ENCODE data around the gene ESR1.
"Not testable (repeated sequence)": the region's sequence is repeated elsewhere in the genome, so short reads cannot be mapped to it uniquely, and the experiment has no call there.

ESR1 gene

DNA sequence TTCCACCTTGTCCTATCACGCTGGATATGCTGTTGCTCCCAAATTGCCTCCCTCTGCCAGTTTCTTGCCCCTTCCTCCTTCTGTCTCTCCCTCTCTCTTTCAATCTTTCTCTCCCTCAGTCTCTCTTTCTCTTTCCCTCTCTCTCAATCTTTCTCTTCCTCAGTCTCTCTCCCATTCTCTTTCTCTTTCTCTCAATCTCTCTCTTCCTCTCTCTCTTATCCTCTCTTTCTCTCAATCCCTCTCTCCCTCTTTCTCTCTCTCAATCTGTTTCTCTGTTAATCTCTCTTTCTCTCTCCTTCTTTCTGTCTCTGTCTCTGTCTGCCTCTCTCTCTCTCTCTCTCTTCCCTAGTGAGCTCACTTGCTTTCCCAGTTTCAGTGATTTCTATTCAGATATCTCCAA lies 245.8 kb downstream of the ESR1 start:
- DNase-seq (ENCODE audit: low read depth in 2 of 2): no peak

- no peak for DNase-seq (ENCODE audit: low read depth in 2 of 2)
Measured at GRCh38 chr6:152054441-152054840, 247.0 kb downstream of the ESR1 start.

DNA sequence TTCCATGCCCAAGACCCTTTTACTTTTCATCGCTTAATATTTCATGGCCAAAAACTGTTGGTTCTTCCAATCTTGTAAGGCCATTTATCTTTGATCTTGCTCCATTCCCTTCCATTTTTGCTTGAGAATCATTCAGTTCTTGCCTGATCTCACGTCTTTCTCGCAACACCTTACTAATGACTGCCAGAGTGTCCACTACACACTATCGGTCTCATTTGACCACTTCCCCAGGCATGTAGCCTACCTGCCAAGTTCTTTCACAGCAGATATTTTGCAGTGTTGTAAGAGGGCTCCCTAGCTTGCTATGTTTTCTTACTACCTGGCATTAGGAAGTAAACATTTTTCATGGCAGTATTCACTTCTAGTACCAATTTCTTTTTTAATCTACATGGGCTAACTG lies 248.0 kb downstream of the ESR1 start:
- no peak for DNase-seq (ENCODE audit: low read depth in 2 of 2)

GRCh38 chr6:152057832-152058498 lies 250.5 kb downstream of the ESR1 start:
- no peak for DNase-seq (ENCODE audit: low read depth in 2 of 2)

DNA sequence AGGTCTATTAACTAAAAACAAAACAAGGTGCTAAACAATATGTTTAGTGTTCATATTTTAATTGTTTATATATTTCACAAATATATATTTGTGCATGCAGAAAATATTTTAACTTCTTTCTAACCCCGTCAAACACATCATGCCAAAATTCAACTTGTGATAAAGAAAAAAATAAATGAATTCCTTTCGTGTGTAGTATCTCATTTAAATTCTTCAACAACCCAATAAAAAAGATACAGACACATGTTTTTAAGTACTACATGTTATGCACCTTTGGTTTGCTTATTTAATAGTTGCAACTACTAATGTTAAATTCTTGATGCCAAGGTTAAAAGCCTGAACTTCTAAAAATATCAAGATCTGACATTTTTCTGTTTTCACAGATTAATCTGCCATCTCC lies 252.4 kb downstream of the ESR1 start:
- DNase-seq (ENCODE audit: low read depth in 2 of 2): no peak

DNA sequence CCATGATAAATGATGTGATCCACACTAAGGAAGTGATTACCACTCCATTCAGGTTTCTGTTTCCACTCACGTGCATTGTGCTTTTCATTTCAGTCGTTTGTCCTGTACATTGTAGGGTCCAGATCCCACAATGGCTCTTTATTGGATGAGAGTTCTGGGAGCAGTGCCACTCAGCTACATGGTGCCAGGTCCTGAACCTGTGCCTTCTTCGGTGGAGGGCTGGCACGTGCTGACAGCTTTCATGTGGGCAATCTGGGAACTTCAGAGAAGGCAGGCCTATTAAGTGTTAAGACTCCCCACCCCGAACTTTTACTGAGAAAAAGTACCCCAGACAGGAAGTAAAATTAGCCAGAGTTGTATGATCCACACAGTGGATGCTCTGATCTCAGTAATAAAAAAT lies 255.0 kb downstream of the ESR1 start:
- DNase-seq (ENCODE audit: low read depth in 2 of 2): no peak

- no peak for DNase-seq (ENCODE audit: low read depth in 2 of 2)
Measured at GRCh38 chr6:152063170-152063921, 255.9 kb downstream of the ESR1 start.

DNA sequence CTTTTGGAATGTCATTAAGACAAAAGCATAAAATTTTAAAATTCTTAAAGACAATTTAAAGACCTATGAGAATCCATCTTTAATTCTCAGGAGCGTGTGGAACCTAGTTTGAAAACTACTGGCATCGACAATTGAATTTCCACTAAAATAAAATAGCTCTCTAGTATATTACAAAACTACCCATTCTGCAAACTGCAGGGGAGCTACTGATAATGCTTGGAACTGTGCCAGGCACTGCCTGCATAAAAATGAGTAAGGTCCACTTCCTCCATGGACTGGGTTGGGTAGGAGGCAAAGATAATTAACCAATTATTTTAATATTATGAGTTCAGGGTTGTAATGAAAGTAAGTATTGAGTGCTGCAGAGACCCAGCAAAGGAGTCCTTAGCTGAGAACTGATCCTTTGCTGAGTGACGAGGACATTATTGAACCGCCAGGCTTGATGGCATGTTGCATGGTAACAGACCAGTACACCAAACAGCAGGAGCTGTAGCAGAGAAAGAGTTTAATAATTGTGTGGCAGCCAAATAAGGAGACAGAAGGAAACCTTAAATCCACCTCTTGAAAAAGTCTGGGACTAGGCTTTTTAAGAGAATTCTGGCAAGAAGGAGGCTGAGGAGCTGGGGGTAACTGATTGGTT lies 261.3 kb downstream of the ESR1 start:
- DNase-seq (ENCODE audit: low read depth in 2 of 2): no peak

DNA sequence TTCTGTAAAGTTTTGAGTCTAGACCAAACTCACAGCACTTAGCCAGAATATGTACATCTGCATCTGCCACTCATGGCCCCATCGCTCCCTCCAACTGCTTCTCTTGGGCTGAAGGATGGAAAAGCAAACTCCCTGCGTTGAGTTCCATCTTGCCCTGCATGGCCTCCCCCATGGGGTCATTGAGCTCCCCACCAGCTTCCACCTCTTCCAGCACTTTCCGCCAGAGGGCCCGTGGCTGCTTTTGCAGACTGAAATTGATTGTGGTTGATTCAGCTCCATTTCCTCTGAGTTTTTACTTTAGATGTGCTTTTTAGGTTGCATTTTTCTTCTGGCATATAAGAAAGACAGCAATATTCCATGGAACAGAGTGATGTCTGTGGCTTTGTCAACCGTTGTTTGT lies 263.1 kb downstream of the ESR1 start:
- DNase-seq (ENCODE audit: low read depth in 2 of 2): no peak

DNA sequence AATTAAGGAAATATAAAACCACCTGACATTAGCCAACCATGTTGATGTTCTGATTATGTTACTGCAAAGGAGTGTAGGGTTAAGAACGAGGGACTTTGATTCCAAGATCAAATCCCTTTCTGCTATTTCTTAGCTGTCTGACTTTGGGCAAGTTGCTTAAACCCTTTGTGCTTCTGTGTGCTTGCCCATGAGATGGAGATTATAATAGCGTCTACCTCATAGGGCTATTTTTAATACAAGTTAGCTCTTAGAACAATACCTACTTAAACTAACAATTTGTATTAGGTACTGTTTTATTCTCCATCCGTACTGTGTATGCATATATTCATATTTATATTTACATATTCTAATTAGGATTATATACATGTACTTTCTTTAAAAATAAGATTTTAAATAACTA lies 263.8 kb downstream of the ESR1 start:
- DNase-seq (ENCODE audit: low read depth in 2 of 2): no peak

DNA sequence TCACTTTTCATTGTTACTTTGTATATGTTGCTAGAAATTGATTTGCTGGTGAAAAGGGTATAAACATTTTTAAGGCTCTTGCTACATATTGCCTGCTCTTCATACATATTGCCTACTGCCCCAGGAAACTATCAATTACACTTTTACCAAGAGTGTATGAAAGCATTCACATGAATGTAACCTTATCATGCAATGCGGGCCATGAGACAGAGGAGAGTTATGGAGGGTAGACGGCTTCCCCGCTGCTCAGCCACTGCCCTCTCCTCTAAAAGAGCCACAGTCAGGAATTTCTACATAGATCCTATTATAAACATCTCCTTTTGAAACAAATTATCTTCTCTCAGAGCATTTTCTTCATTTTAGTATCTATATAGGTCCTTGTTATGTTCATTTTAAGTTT lies 264.4 kb downstream of the ESR1 start:
- no peak for DNase-seq (ENCODE audit: low read depth in 2 of 2)

DNA sequence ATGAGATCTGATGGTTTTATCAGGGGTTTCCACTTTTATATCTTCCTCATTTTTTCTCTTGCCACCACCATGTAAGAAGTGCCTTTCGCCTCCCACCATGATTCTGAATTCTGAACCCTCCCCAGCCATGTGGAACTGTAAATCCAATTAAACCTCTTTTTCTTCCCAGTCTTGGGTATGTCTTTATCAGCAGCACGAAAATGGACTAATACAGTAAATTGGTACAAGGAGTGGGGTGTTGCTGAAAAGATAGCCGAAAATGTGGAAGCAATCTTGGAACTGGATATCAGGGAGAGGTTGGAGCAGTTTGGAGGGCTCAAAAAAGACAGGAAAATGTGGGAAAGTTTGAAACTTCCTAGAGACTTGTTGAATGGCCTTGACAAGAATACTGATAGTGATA lies 268.8 kb downstream of the ESR1 start:
- not testable (repeated sequence) for DNase-seq (ENCODE audit: low read depth in 2 of 2)

GRCh38 chr6:152078001-152078400 lies 270.5 kb downstream of the ESR1 start:
- DNase-seq (ENCODE audit: low read depth in 2 of 2): no peak

DNA sequence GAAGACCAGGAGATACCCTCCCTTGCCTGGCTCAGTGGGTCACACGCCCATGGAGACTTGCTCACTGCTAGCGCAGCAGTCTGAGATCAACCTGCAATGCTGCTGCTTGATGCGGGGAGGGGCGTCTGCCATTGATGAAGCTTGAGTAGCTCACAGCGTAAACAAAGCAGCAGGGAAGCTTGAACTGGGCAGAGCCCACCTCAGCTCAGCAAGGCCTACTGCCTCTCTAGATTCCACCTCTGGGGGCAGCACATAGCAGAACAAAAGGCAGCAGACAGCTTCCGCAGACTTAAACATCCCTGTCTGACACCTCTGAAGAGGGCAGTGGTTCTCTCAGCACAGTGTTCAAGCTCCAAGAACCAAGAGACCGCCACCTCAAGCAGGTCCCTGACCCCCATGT lies 271.3 kb downstream of the ESR1 start:
- DNase-seq (ENCODE audit: low read depth in 2 of 2): no peak

DNA sequence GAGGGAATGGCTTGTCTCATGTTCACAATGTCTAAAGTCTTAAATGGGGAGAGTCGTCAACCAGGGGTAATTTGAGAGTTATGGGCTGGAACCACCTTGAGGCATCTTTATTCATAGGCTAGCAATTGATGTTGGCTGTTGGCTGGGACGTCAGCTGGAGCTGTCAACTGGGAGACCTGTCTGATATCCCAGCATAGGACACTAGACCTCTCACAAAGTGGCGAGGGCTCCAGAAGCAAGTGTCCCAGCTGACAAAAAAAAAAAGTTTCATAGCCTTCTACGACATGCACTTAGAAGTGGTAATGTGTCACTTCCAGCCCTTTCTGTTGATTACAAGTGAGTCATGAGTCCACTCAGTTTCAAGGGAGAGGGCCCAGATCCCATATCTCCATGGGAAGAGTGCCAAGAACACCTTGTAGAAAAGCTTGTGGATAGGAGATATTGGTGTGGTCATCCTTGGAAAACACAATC lies 278.0 kb downstream of the ESR1 start:
- no peak for DNase-seq (ENCODE audit: low read depth in 2 of 2)

DNA sequence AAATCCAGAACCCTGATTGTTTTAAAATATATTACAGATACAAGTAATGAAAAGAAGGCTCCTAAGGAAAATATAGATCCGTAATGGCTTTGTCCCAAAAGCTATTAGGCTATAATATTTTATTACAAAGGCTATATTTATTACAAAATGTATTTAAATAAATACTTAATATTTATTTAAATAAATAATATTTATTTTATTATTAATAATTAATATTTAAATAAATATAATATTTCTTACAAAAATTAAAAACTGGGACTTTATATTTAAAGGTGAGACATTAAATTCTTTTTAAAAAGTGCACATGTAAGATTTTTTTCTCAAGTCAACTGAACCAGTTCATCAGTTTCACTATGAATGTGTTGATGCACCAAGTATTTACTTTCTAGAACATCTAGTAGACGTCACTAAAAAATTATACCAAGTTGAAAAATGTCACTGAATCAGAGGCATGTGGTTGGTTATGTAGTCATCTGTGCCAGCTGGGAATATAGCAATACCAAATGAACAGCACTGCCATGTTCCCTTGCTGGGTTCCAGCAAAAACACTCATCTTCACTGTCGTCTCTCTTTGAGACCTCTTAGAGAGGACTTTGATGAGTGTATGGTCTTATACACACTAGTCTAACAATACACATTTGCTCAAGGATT lies 278.9 kb downstream of the ESR1 start:
- DNase-seq (ENCODE audit: low read depth in 2 of 2): no peak

DNA sequence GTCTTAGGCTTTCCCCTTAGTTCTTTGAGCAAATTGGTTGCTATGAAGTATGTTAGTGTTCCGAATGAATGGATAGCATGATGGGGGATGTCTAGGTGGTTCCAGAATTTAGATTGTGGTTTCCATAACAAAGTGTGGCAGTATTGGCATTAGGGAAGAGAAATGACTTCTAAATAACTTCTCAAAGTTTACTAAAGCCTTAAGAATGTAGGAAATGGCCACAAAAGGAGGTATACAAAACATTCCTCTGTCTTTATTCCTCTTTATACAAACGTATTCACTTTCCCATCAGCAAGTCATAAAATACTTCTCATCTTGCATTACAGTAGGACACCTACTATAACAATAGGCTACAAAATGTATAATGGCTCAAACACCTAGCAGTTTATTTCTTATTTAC lies 279.6 kb downstream of the ESR1 start:
- DNase-seq (ENCODE audit: low read depth in 2 of 2): no peak

DNA sequence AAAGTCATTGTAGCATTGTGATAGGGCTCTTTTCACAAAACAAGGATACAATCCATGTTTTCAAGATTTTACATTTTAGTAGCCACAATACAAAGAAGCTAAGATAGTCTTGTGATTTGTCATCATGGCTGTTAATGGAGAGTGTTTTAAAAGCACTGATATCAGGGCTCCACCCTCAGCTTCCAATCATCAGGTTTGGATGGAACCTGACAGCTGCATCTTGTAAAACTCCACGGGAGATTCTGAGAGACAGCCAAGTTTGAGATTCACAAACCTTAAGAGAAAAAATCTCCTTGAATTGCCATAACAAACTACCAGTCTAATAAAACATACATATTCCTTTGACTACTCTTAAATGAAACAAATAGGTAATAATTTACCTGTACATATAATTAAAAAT lies 280.2 kb downstream of the ESR1 start:
- no peak for DNase-seq (ENCODE audit: low read depth in 2 of 2)

GRCh38 chr6:152089992-152090391 lies 282.5 kb downstream of the ESR1 start:
- DNase-seq (ENCODE audit: low read depth in 2 of 2): no peak

- no peak for DNase-seq (ENCODE audit: low read depth in 2 of 2)
Measured at GRCh38 chr6:152091201-152091600, 283.7 kb downstream of the ESR1 start.

- DNase-seq (ENCODE audit: low read depth in 2 of 2): no peak
Measured at GRCh38 chr6:152091851-152092341, 284.4 kb downstream of the ESR1 start.

DNA sequence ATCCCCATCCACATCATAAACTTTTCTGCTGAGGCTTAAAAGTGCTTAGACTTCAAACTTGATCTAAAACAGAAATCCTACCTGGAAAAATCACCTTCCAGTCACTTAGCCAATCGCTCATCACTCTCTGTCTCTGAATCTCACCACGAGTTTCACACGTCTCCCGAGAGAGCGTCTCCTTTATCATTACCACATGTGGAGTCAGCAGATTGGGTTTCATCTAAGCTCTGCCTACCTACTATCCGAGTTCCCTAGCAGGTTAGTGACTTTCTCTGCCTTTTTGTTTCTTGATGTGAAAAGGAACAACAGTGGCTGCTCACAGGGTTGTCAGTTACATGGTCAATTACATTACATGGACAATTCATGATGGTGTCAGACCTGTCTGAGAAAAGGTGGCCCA lies 286.2 kb downstream of the ESR1 start:
- DNase-seq (ENCODE audit: low read depth in 2 of 2): no peak
